ENCODE results near the gene ZNF846.

ZNF846 gene

DNA sequence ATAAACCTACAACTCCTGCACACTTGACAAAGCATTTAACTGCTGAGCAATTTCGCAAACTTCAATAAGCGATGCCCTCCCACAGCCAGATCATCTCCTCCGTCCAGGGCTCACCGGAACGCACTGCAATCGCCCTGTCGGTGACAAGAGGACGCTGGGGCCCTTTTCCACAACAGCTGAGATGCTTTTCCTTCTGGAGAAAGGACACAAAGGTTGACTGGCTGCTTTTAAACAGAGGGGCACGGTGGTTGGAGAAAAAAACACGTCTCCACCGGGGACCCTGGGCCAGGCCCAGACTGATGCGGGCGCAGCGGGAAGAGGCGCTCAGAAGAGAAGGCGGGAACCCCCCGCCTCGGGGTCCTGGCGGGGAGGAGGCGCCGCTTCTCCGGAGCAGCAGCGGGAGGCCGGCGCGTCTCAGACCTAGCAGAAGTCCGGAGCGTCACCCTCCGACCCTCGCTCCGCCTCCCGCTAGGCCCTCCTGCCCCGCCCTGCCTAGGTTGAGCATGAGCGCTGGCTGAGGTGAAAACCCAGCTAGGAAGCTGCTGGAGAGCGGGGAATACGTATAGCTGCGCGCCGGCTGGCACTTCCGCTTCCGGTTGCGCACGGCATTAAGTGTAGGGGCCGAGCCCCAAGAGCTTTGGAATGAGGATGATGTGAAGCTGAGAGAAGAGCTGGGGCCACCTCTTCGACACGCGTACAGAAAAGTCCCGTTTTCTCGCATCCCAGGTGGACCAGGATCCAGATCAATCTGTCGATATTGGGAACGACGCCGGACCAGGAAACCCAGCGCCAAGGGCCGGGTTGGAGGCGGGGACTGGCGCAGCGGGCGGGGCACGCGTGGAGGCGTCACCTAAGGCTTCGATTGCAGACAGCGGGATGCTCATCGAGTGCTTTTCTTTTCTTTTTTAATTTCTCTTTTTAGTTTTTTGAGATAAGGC lies at the start of gene ZNF846:
Gene ZNF846, minus strand, starts transcription at position 564 of the 938 bp plus-strand sequence. CDS start 3,788 bp downstream, outside the sequence.
- TF ChIP-seq GATA3 (IDR thresholded peaks at IDR 0.05; ENCODE audit: low read depth, low read length): no peak
- no peak for TF ChIP-seq GATA2 (IDR thresholded peaks at IDR 0.05; ENCODE audit: low read depth, low read length)

DNA sequence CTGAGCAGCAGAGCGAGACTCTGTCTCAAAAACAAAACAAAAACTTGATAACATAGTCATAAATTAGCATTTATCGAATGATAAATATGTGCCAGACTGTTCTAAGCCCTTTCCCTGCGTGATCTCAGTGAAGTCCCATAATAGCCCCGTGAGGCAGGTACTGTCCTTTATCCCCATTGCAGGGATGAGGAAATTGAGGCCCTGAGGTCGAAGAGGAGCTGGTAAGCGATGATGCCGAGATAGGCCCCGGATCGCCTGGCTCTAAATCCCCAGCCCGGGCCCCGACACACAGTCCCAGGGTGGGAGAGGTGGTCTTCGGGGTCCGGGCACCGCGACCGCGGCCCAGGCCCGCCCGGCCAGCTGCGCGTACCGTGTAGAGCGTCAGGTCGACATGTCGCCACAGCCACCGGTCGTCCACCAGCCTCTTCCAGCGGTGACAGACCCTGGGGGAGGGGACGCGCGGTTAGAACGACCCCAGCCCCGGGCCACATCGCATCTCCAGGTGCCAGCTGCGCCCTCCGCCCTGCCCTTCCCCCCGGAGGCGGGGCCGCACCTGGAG lies 49.7 kb upstream of the ZNF846 start:
- TF ChIP-seq GATA3 (IDR thresholded peaks at IDR 0.05; ENCODE audit: low read depth, low read length): no peak
- TF ChIP-seq GATA2 (IDR thresholded peaks at IDR 0.05; ENCODE audit: low read depth, low read length): no peak

DNA sequence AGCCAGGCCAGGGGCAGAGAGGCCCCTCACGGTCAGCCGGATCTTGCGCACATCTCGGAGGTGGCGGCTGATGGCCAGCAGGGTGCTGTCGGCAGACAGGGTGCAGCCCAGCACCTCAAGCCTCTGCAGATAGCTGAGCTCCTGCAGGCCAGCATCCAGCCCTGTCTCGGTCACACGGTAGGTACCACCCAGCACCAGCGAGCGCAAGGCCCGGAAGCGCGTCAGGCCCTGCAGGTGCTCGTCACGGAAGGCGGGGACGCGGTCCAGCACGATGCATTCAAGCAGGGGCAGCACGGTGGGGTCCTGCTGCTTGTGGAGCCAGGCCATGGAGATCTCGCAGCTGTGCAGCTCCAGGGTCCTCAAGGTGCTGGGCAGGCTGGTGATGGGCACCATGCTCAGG lies 42.6 kb upstream of the ZNF846 start:
- TF ChIP-seq GATA2 (IDR thresholded peaks at IDR 0.05; ENCODE audit: low read depth, low read length) (no peak), GATA3 (IDR thresholded peaks at IDR 0.05; ENCODE audit: low read depth, low read length) (no peak)

DNA sequence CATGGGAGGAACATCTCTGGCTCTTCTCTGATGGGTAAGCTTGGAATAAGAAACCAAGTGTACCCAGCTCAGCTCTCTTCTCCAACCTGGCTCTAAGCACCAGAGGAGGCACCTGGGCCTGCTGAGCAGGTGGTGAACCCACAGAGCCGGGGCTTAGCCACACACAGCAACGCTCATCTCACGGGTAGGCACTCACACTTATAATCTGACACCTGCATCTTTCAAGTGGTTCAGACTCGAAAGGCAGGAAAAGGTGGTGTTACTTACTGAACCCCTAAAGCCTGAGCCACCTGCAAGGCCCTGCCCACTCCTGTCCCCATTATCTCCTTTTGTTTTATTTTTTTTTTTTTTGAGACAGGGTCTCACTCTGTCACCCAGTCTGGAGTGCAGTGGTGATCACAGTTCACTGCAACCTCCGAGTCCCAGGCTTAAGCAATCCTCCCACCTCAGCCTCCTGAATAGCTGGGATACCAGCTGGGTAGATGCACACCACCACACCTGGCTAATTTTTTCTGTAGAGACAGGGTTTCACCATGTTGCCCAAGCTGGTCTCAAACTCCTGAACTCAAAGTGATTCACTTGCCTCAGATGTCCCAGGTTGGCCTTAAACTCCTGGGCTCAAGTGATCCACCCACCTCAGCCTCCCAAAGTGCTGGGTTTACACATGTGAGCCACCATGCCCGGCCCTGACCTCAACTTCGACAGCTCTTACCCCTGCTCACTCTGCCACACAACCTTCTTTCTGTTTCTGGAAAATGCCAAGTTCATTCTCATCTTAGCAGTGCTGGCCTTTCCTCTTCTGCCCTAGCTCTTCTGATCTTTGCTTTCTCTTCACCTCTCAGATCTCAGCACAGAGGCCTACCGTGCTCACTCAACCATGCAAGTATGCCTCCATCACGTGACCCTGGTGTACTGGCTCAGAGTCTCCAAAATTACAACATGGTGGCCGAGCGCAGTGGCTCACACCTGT lies 40.6 kb upstream of the ZNF846 start:
- TF ChIP-seq GATA2 (IDR thresholded peaks at IDR 0.05; ENCODE audit: low read depth, low read length) (no peak), GATA3 (IDR thresholded peaks at IDR 0.05; ENCODE audit: low read depth, low read length) (no peak)

DNA sequence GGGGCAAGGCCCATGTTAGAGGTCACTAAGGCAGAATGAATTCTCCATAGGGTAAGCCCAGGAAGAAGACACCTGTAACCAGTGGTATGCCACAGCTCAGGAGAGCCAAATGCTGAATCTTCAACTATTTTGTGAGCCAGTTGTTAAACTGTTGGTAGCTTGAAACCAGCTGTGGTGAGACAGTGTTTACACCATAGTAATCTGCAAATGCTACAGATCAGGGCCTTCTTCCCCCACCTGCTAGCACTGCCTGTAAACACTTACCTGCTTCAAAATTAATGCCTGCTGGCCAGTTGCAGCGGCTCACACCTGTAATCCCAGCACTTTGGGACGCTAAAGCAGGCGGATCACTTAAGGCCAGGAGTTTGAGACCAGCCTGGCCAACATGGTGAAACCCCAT lies 38.3 kb upstream of the ZNF846 start:
- TF ChIP-seq GATA3 (IDR thresholded peaks at IDR 0.05; ENCODE audit: low read depth, low read length) (no peak), GATA2 (IDR thresholded peaks at IDR 0.05; ENCODE audit: low read depth, low read length) (no peak)

DNA sequence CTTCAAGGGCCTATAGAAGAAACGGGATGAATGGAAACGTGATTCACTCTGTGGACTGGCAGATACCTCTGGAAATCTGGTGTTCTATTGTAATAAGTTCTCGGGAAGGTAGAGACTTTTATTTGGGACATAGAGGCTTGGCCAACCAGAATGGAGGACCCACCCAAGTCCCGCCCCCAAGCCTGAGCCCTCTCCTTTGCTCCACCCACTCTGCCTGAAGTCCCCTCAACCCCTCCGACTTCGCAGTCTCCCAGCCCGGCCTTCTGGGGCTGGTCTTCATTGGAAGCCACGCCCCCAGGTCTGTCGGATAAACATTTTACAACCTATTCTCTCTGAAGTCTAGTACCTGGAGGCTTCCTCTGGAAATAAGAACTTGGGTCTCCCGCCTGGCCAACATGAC lies 33.4 kb upstream of the ZNF846 start:
- TF ChIP-seq GATA3 (IDR thresholded peaks at IDR 0.05; ENCODE audit: low read depth, low read length) (no peak), GATA2 (IDR thresholded peaks at IDR 0.05; ENCODE audit: low read depth, low read length) (no peak)

DNA sequence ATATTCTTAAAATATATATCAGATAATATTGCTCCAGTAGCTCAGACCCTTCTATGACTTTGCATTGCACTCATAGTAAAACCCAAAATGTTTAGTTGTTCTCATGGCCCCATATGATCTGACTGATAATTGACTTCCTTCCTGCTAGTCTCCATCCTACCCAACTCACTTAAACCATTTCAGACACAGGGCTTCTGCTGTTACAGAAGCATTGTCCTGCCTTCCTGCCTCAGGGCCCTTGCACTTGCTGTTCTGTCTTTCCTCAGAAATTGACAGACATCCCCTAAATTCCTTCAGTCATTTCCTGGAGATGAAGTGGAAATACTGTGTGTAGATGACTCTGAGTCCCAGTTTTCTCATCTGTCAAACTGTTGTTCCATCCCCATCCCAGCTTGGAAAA lies 30.6 kb upstream of the ZNF846 start:
- TF ChIP-seq GATA3 (IDR thresholded peaks at IDR 0.05; ENCODE audit: low read depth, low read length) (no peak), GATA2 (IDR thresholded peaks at IDR 0.05; ENCODE audit: low read depth, low read length) (no peak)

DNA sequence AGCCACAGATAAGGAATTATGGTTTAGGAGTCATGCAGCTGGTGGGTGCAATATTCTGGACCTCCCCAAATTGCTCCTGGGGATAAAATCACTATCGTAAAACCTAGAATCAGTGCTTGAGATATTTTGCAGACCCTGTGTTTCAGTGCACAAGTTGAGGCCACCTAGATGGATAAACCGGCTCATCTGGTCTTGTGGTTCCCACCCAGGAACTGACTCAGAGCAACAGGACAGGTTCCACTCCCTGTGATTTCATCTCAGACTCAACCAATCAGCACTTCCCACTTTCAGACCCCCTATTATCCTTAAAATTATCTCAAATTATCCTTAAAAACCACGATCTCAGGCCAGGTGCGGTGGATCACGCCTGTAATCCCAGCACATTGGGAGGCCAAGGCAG lies 29.3 kb upstream of the ZNF846 start:
- TF ChIP-seq GATA2 (IDR thresholded peaks at IDR 0.05; ENCODE audit: low read depth, low read length): no peak
- no peak for TF ChIP-seq GATA3 (IDR thresholded peaks at IDR 0.05; ENCODE audit: low read depth, low read length)

DNA sequence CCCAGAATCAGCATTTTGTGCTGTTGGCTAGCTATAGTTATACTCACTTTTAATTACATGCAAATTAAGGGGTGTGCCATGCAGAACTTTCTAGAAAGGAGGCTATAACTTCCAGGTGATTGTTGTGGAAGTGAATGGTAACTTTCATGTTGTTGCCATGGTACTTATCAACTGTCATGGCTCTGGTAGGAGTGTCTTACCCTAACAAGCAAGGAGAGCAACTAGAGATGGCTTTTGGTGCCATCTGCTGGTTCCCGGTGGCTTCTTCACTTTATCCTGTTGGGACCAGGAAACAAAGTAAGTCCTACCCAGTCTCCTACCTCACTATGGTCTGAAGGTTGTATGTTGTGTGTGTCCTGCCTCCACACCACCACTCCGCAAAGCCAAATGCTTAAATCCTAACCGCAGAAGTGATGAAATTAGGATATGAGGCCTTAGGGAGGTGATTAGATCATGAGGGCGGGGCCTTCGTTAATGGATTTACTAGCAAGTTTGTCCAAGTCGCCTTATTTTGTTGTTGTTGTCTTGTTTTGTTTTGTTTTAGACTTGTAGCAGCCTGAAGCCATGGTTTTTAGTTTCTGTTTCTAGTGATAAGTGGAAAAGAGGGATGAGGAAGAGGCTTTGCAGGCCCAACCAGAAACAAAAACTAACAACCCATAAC lies 27.7 kb upstream of the ZNF846 start:
- TF ChIP-seq GATA2 (IDR thresholded peaks at IDR 0.05; ENCODE audit: low read depth, low read length) (peak; percentile 39; the same call in 1 of the 2 replicates), GATA3 (IDR thresholded peaks at IDR 0.05; ENCODE audit: low read depth, low read length) (no peak)

DNA sequence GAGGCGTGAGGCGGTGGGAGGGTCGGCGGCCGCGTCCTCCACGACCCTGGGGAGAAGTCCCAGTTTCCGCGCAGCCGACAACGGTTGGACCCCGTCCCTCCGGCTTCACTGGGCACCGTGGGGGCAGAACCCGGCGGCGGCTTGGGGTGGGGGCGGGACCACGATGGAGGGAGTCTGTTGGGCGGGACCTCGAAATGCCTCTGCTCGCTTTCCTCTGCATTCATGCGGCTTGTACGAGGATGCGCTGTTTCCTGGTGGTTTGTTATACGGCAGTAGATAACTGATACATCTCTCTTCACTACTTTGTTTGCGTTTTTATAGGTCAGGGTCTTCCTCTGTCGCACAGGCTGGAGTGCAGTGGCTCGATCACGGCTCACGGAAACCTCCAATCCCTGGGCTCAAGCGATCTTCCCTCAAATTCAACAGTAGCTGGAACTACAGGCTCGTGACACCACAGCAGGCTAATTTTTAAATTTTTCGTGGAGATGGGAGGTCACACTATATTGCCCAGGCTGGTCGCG lies 24.6 kb upstream of the ZNF846 start:
- TF ChIP-seq GATA2 (IDR thresholded peaks at IDR 0.05; ENCODE audit: low read depth, low read length): no peak
- TF ChIP-seq GATA3 (IDR thresholded peaks at IDR 0.05; ENCODE audit: low read depth, low read length): no peak

DNA sequence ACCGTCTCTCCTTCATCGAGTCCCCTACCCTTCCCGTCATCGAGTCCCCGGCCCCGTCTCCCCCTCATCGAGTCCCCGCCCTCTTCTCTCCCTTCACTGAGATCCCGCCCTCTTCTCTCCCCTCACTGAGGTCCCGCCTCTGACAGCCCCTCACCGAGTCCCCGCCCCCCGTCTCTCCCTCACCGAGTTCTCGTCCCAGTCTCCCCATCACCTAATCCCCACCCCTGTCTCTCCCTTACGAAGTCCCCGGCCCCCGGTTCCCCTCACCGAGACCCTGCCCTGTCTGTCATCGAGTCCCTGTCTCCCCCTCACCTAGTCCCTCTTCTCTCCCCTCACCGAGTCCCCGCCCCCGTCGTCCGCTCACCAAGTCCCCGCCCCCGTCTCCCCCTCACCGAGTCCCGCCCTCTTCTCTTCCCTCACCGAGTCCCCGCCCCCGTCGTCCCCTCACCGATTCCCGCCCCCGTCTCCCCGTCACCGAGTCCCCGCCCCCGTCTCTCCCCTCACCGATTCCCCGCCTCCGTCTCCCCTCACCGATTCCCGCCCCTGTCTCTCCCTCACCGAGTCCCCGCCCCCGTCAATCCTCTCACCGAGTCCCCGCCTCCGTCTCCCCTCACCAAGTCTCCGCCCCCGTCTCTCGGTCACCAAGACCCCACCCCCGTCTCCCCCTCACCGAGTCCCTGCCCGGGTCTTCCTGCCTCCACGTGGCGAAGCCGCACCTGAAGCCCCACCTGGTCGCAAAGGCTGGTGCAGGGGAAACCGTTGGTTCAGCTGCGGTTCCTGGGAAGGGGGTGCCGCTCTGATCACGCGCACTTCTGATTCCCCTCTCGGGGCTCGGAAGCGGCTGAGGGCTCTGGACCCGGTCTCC lies 23.9 kb upstream of the ZNF846 start:
- TF ChIP-seq GATA3 (IDR thresholded peaks at IDR 0.05; ENCODE audit: low read depth, low read length): no peak
- TF ChIP-seq GATA2 (IDR thresholded peaks at IDR 0.05; ENCODE audit: low read depth, low read length): no peak

DNA sequence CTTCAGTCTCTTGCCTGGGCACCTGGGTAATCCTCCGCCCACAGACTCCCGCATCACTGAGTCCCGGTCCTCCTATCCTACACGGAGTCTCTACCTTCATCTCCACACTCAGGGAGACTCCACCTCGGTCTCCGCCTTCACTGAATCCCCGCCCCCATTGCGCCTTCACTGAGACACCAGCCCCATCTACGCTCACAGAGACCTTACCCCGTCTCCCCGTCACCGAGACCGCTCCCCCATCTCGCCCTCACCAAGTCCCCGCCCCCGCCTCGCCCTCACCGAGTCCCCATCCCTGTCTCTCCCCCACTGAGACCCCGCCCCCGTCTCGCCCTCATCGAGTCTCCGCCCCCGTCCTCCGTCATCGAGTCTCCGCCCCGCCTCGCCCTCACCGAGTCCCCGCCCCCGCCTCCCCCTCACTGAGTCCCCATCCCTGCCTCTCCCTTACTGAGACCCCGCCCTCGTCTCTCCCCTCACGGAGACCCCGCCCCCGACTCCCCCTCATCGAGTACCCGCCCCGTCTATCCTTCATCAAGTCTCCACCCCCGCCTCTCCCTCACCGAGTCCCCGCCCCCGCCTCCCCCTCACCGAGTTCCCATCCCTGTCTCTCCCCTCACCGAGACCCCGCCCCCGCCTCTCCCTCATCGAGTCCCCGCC lies 23.1 kb upstream of the ZNF846 start:
- no peak for TF ChIP-seq GATA3 (IDR thresholded peaks at IDR 0.05; ENCODE audit: low read depth, low read length)
- TF ChIP-seq GATA2 (IDR thresholded peaks at IDR 0.05; ENCODE audit: low read depth, low read length): no peak

All from SH-SY5Y (cell line).